ENCODE measurements around the gene GOT2. TPM values are rescaled to one million over a fixed set of nuclear protein-coding genes. Genes with fewer than 3 reads are reported as not detected.

GOT2 gene
- total and polyA plus RNA-seq, 2 donors (not counting 1 experiment from before 2014, with no cell fraction given): 15.8 to 33.6 TPM

DNA sequence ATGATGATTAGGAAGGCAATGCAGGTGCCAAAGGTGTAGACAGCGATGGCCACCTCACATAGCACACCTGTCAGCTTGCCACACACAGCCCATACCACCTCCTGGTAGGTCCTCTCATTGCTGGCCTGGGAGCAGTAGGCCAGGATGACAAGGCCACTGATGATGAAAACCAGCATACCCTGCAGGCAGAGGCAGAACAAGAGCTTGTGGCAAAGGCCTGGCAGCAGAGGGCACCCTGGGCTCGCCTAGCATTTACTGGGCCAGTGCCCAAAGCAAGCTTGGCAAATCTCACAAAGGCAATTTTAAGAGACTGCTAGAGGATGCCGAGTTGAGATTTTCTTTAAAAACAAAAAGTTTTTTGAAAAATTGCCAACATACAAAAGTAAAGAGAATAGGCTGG lies 55.4 kb downstream of the GOT2 start:
- peaks cover under 1 to 4% of the 10 kb centered on the region in 2 donors for H3K4me1 ChIP-seq (ENCODE audit: control insufficient read depth in 2 of 2, insufficient read depth in 2 of 2, low read length in 2 of 2)
- no peak for DNase-seq

DNA sequence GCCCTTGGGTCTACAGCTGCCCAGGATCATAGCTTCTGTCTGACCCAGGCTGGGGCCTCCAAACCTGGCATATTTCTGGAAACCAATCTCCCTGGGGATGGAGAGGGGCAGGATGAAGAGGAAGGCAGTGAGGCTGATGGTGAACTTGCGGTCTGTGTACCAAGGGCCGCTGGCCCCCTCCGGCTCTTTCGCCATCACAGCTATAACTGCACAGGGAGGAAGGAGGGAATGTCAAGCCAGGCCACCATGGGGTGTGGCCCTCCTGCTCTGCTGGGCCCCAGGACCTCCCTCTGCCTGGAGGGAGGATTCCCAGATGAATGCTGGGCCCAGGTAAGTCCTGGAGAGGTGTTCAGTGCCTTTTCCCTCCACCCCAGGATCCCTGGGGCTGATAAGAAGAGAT lies 55.8 kb downstream of the GOT2 start:
- no peak overlapping the region for H3K4me3 ChIP-seq (ENCODE audit: control extremely low read depth in 1 of 5, extremely low read depth in 1 of 5, insufficient read depth in 1 of 5, low read depth in 2 of 5, low read length in 4 of 5)
- no peaks in the 10 kb centered on the region for H4K20me1 ChIP-seq (ENCODE audit: control insufficient read depth, insufficient read depth, low read length, poor library complexity, severe bottlenecking)
- Mint-ChIP-seq H3K27ac (no peak overlapping the region), H3K9me3 (ENCODE audit: insufficient read depth) (no peaks in the 10 kb centered on the region), H3K4me1 (peaks cover 4% of the 10 kb centered on the region), H3K27me3 (no peaks in the 10 kb centered on the region), H3K4me3 (no peak overlapping the region)
- TF ChIP-seq EZH2 (IDR thresholded peaks at IDR 0.05; ENCODE audit: borderline replicate concordance, insufficient read depth, low read depth, low read length, poor library complexity, severe bottlenecking): no peak
- TF ChIP-seq, protein P1, sequence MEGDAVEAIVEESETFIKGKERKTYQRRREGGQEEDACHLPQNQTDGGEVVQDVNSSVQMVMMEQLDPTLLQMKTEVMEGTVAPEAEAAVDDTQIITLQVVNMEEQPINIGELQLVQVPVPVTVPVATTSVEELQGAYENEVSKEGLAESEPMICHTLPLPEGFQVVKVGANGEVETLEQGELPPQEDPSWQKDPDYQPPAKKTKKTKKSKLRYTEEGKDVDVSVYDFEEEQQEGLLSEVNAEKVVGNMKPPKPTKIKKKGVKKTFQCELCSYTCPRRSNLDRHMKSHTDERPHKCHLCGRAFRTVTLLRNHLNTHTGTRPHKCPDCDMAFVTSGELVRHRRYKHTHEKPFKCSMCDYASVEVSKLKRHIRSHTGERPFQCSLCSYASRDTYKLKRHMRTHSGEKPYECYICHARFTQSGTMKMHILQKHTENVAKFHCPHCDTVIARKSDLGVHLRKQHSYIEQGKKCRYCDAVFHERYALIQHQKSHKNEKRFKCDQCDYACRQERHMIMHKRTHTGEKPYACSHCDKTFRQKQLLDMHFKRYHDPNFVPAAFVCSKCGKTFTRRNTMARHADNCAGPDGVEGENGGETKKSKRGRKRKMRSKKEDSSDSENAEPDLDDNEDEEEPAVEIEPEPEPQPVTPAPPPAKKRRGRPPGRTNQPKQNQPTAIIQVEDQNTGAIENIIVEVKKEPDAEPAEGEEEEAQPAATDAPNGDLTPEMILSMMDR (IDR thresholded peaks at IDR 0.05): no peak
- H3K9ac ChIP-seq (ENCODE audit: low read length): no peak overlapping the region
- H3K36me3 ChIP-seq (replicated peaks in 1 of 2; ENCODE audit: control extremely low read depth in 1 of 2, control insufficient read depth in 1 of 2, extremely low read depth in 1 of 2, insufficient read depth in 2 of 2, low read length in 1 of 2): peaks cover 0 to 5% of the 10 kb centered on the region in 2 experiments
- H3K4me1 ChIP-seq (ENCODE audit: control insufficient read depth in 2 of 2, insufficient read depth in 2 of 2, low read length in 2 of 2): no peaks in the 10 kb centered on the region
- CTCF ChIA-PET: interaction anchor here (0.9 kb wide), 1 partner anchor 17 kb away, joined by 3 read pairs; no protein-coding TSS in a partner anchor
- WGBS (ENCODE audit: insufficient coverage): 92% methylated on average over 4 of the region's 4 CpGs
- H3K4me2 ChIP-seq (replicated peaks; ENCODE audit: low read depth, low read length, poor library complexity, severe bottlenecking): no peak overlapping the region
- POLR2A ChIA-PET: no interaction called here
- H3K27me3 ChIP-seq (replicated peaks in 1 of 4; ENCODE audit: control extremely low read depth in 1 of 4, control insufficient read depth in 3 of 4, insufficient read depth in 4 of 4, low read length in 3 of 4): no peaks in the 10 kb centered on the region
- H2AFZ ChIP-seq (ENCODE audit: insufficient read depth, low read depth, low read length, poor library complexity, severe bottlenecking): no peak overlapping the region
- ATAC-seq (ENCODE audit: low read depth): no peak
- DNase-seq: no peak
- intact Hi-C loops (cut with micrococcal nuclease): no loop called here
- H3K27ac ChIP-seq (ENCODE audit: low read length in 2 of 2): no peak overlapping the region
- H3K9me3 ChIP-seq (ENCODE audit: control extremely low read depth in 1 of 3, control insufficient read depth in 2 of 3, insufficient read depth in 1 of 3, low read length in 2 of 3): no peaks in the 10 kb centered on the region
- no peaks in the 10 kb centered on the region for H3K79me2 ChIP-seq (ENCODE audit: control insufficient read depth, insufficient read depth, low read length)

More for the DNA sequence above, 55.4 kb downstream of the GOT2 start:
- peaks cover 8% of the 10 kb centered on the region for H3K4me1 Mint-ChIP-seq
- WGBS (ENCODE audit: insufficient coverage): no CpG with 5 or more reads among the region's 3 CpGs
- Histone ChIP-seq H3K27ac (ENCODE audit: low read length in 2 of 2) (no peak overlapping the region), H2AFZ (ENCODE audit: insufficient read depth, low read depth, low read length, poor library complexity, severe bottlenecking) (no peak overlapping the region), H3K36me3 (replicated peaks in 1 of 2; ENCODE audit: control extremely low read depth in 1 of 2, control insufficient read depth in 1 of 2, extremely low read depth in 1 of 2, insufficient read depth in 2 of 2, low read length in 1 of 2) (peaks cover 0 to 5% of the 10 kb centered on the region in 2 experiments), H3K4me3 (ENCODE audit: control extremely low read depth in 1 of 5, extremely low read depth in 1 of 5, insufficient read depth in 1 of 5, low read depth in 2 of 5, low read length in 4 of 5) (no peak overlapping the region), H4K20me1 (ENCODE audit: control insufficient read depth, insufficient read depth, low read length, poor library complexity, severe bottlenecking) (no peaks in the 10 kb centered on the region), H3K4me2 (replicated peaks; ENCODE audit: low read depth, low read length, poor library complexity, severe bottlenecking) (no peak overlapping the region), H3K9ac (ENCODE audit: low read length) (no peak overlapping the region), H3K9me3 (ENCODE audit: control extremely low read depth in 1 of 3, control insufficient read depth in 2 of 3, insufficient read depth in 1 of 3, low read length in 2 of 3) (no peaks in the 10 kb centered on the region), H3K27me3 (replicated peaks in 1 of 4; ENCODE audit: control extremely low read depth in 1 of 4, control insufficient read depth in 3 of 4, insufficient read depth in 4 of 4, low read length in 3 of 4) (no peaks in the 10 kb centered on the region), H3K79me2 (ENCODE audit: control insufficient read depth, insufficient read depth, low read length) (peaks cover 2% of the 10 kb centered on the region)
- H3K4me3 Mint-ChIP-seq: no peak overlapping the region
- POLR2A ChIA-PET: no interaction called here
- H3K9me3 Mint-ChIP-seq (ENCODE audit: insufficient read depth): no peaks in the 10 kb centered on the region
- intact Hi-C loops (cut with micrococcal nuclease): no loop called here
- H3K27me3 Mint-ChIP-seq: no peaks in the 10 kb centered on the region
- CTCF ChIA-PET: interaction anchor here (0.9 kb wide), 1 partner anchor 17 kb away, joined by 3 read pairs; no protein-coding TSS in a partner anchor
- ATAC-seq (ENCODE audit: low read depth): no peak
- no peak for TF ChIP-seq EZH2 (IDR thresholded peaks at IDR 0.05; ENCODE audit: borderline replicate concordance, insufficient read depth, low read depth, low read length, poor library complexity, severe bottlenecking)
- TF ChIP-seq, protein P1 (IDR thresholded peaks at IDR 0.05): no peak
- no peak overlapping the region for H3K27ac Mint-ChIP-seq
